Measurements from ENCODE around the gene P2RX3. TPM values are rescaled to one million over a fixed set of nuclear protein-coding genes. Genes with fewer than 3 reads are reported as not detected.

Gene P2RX3
- total and polyA plus RNA-seq, 2 experiments from 2014 or later = 0.15 to 0.35 TPM

- H3K27me3 Mint-ChIP-seq (ENCODE audit: insufficient read depth, low read depth, poor library complexity) = peaks cover 25% of the 10 kb centered on the region
- ATAC-seq (no peak), DNase-seq (ENCODE audit: low spot score) (no peak)
- H3K4me3 ChIP-seq = no peak overlapping the region
- no peak overlapping the region for H3K27ac Mint-ChIP-seq
- no peak for TF ChIP-seq ZNF462 (CRISPR knock-in tag; IDR thresholded peaks at IDR 0.05)
- no peak for TF ChIP-seq STAT1 (IDR thresholded peaks at IDR 0.05; ENCODE audit: unreplicated experiment)
- no peak for TF ChIP-seq CREB1 (CRISPR knock-in tag; IDR thresholded peaks at IDR 0.05; ENCODE audit: low read depth)
- TF ChIP-seq ZNF331 (CRISPR knock-in tag; IDR thresholded peaks at IDR 0.05; ENCODE audit: low read depth) = no peak
- no peak for TF ChIP-seq ETS1 (IDR thresholded peaks at IDR 0.05)
- no peak for TF ChIP-seq EZH2phosphoT487 (IDR thresholded peaks at IDR 0.05; ENCODE audit: unreplicated experiment)
- no peak for TF ChIP-seq CTCF (conservative IDR thresholded peaks at IDR 0.05; ENCODE audit: low read depth in 2 of 2)
- TF ChIP-seq REST (IDR thresholded peaks at IDR 0.05; ENCODE audit: unreplicated experiment) = no peak
- no peaks in the 10 kb centered on the region for H3K79me2 ChIP-seq (replicated peaks; ENCODE audit: insufficient read depth)
- H3K27me3 ChIP-seq (ENCODE audit: insufficient read depth) = peaks cover 4% of the 10 kb centered on the region; the same call in 1 of the 2 replicates
- no peaks in the 10 kb centered on the region for H4K20me1 ChIP-seq (replicated peaks; ENCODE audit: insufficient read depth)
- H3F3A ChIP-seq (replicated peaks; ENCODE audit: low read depth) = 0 out of 2 replicates have a peak, but pooled peaks cover 6% of the 10 kb centered on the region
- no peak overlapping the region for H3K4me3 Mint-ChIP-seq
- H3K36me3 Mint-ChIP-seq (ENCODE audit: low read depth) = no peaks in the 10 kb centered on the region; the same call in 2 of the 3 replicates
- H3K4me1 Mint-ChIP-seq = peaks cover 39% of the 10 kb centered on the region
- peaks cover 26% of the 10 kb centered on the region for H3K4me1 ChIP-seq (ENCODE audit: insufficient read depth)
- H3K9me2 ChIP-seq (ENCODE audit: insufficient read depth) = no peaks in the 10 kb centered on the region
- no peak overlapping the region for H2AFZ ChIP-seq
- H3K4me2 ChIP-seq = no peak overlapping the region
- no peak overlapping the region for H3K27ac ChIP-seq (ENCODE audit: low read depth)
- H3K9me3 Mint-ChIP-seq = peaks cover 6% of the 10 kb centered on the region
- no peaks in the 10 kb centered on the region for H3K36me3 ChIP-seq (ENCODE audit: insufficient read depth)
Measured at GRCh38 chr11:57347336-57347735, 9.2 kb downstream of the P2RX3 start.
